K562 (cell line): ENCODE data around the gene IFIT5. TPM values are rescaled to one million over a fixed set of nuclear protein-coding genes. Genes with fewer than 3 reads are reported as not detected.

Experiments
- ATAC-seq: fragments of 200-7000 bp; cut with Tn5 transposase; 3 replicates; pipeline ENCODE4 v1.9.1; 2020; ENCODE audit warnings: moderate library complexity
- BruUV-seq: library from RNA; stranded (reverse); fragments of 400-500 nt; replicated peaks from 2 replicates; lab custom pipeline; 2021; lab: Mats Ljungman, UMichigan
- CTCF ChIA-PET: fragments of 300-600 bp; formaldehyde crosslinking; extraction: SDS; loops from one replicate; lab custom pipeline; 2021; ENCODE audit warnings: low intra/inter-chr PET ratio; lab: Yijun Ruan, JAX
- POLR2A ChIA-PET: fragments of 300-600, 350-650 bp; sonication (Branson Sonifier 250); formaldehyde crosslinking; extraction: SDS; loops from one replicate; lab custom pipeline; 2021; ENCODE audit warnings: antibody characterized with exemption, inconsistent platforms; lab: Yijun Ruan, JAX
- DNase-seq, 4 experiments: peaks; one replicate each; pipeline versions ENCODE4 v3.0.0 to v3.0.0-alpha.2; 2011 to 2018; ENCODE audit warnings: low spot score in 3 of 4, mixed read lengths in 3 of 4; ENCODE audit errors: extremely low read depth in 1 of 4
- FAIRE-seq: peaks from 2 replicates; lab custom pipeline; 2011; peaks lifted over from hg19 to GRCh38; lab: Jason Lieb, UNC
- H2AFZ ChIP-seq: 2 replicates; pipeline ENCODE4 v1.6.0; 2011; ENCODE audit warnings: low read depth, low read length, control low read depth, inconsistent platforms
- H3K27ac ChIP-seq: fragments of 200-600 bp; 3 replicates; pipeline ENCODE4 v1.8.0; 2011; ENCODE audit warnings: low read depth, mild to moderate bottlenecking, control low read depth, inconsistent platforms, low read length, moderate library complexity, mixed read lengths; ENCODE audit errors: extremely low read depth
- H3K27me3 ChIP-seq, 2 experiments: fragments of 300-600 bp in 1 of 2; 2 replicates in 1 of 2; 3 replicates in 1 of 2; pipeline versions ENCODE4 v1.6.0 to v1.8.0; 2011; ENCODE audit warnings: inconsistent platforms in 2 of 2, low read length in 2 of 2, mild to moderate bottlenecking in 1 of 2, mixed read lengths in 1 of 2, moderate library complexity in 1 of 2; ENCODE audit not compliant: control insufficient read depth in 2 of 2, insufficient read depth in 2 of 2
- H3K36me3 ChIP-seq: fragments of 300-600 bp; 3 replicates; pipeline ENCODE4 v1.8.0; 2011; ENCODE audit warnings: mild to moderate bottlenecking, low read length, inconsistent platforms; ENCODE audit not compliant: control insufficient read depth, insufficient read depth
- H3K4me1 ChIP-seq, 2 experiments: fragments of 200-600 bp in 1 of 2; replicated peaks in 1 of 2; 2 replicates in 1 of 2; 3 replicates in 1 of 2; pipeline versions ENCODE4 v1.5.1 to v1.8.0; 2011; ENCODE audit warnings: inconsistent platforms in 2 of 2, low read length in 2 of 2, mild to moderate bottlenecking in 1 of 2, mixed read lengths in 1 of 2, moderate library complexity in 1 of 2; ENCODE audit not compliant: control insufficient read depth in 2 of 2, insufficient read depth in 2 of 2
- H3K4me2 ChIP-seq: 2 replicates; pipeline ENCODE4 v1.6.1; 2011; ENCODE audit warnings: low read length, control low read depth, inconsistent platforms, mixed read lengths; ENCODE audit not compliant: insufficient read depth
- H3K4me3 ChIP-seq: fragments of 200-600 bp; sonication (generic), shearing (Covaris generic); 2 replicates; pipeline ENCODE4 v1.5.1; 2016; ENCODE audit warnings: control low read depth, inconsistent platforms
- H3K79me2 ChIP-seq: fragments of 200-600 bp; 3 replicates; pipeline ENCODE4 v1.8.0; 2011; ENCODE audit warnings: low read length, inconsistent platforms; ENCODE audit not compliant: control insufficient read depth, insufficient read depth
- H3K9ac ChIP-seq, 2 experiments: 2 replicates each; pipeline versions ENCODE4 v1.6.0 to v1.6.1; 2011; ENCODE audit warnings: low read depth in 2 of 2, low read length in 2 of 2, control low read depth in 1 of 2, inconsistent platforms in 1 of 2, mild to moderate bottlenecking in 1 of 2, mixed read lengths in 1 of 2; ENCODE audit not compliant: insufficient read depth in 1 of 2
- H3K9me1 ChIP-seq: one replicate; pipeline ENCODE4 v1.6.0; 2011; ENCODE audit warnings: inconsistent platforms, mild to moderate bottlenecking, low read length, moderate library complexity; ENCODE audit not compliant: control insufficient read depth, insufficient read depth
- H3K9me3 ChIP-seq: replicated peaks from 2 replicates; pipeline ENCODE4 v1.5.1; 2011; ENCODE audit warnings: low read depth, low read length, inconsistent platforms; ENCODE audit not compliant: control insufficient read depth, insufficient read depth
- H4K20me1 ChIP-seq: replicated peaks from 2 replicates; pipeline ENCODE4 v1.6.1; 2011; ENCODE audit warnings: low read length, inconsistent platforms, mixed read lengths; ENCODE audit not compliant: control insufficient read depth, insufficient read depth
- BRD9 ChIP-seq: fragments of 450-650 bp; IDR thresholded peaks from 2 replicates; pipeline ENCODE4 v1.6.1; 2018; ENCODE audit warnings: low read depth; ENCODE audit not compliant: partially characterized antibody
- CBFA2T3 ChIP-seq: fragments of 450-650 bp; IDR thresholded peaks from 2 replicates; pipeline ENCODE4 v1.6.1; 2017
- KDM1A ChIP-seq, 2 experiments: fragments of 450-650 bp; IDR thresholded peaks; 2 replicates each; pipeline ENCODE4 v1.6.1; 2016; ENCODE audit warnings: mild to moderate bottlenecking in 2 of 2
- LCOR ChIP-seq: sonication (generic); formaldehyde crosslinking; IDR thresholded peaks from 2 replicates; pipeline ENCODE4 v1.8.0; 2022; ENCODE audit warnings: mild to moderate bottlenecking, missing genetic modification reagents
- NR0B1 ChIP-seq: fragments of 450-650 bp; IDR thresholded peaks from one replicate; pipeline ENCODE4 v1.6.1; 2018; ENCODE audit warnings: mild to moderate bottlenecking, moderate library complexity; ENCODE audit not compliant: partially characterized antibody
- POLR2H ChIP-seq: IDR thresholded peaks from 2 replicates; pipeline ENCODE4 v1.6.1; 2016; ENCODE audit warnings: missing genetic modification characterization, low read depth, mild to moderate bottlenecking, control low read depth, missing compliant biosample characterization, moderate library complexity
- SNAPC5 ChIP-seq: fragments of 250-450 bp; sonication (Bioruptor Pico); IDR thresholded peaks from 2 replicates; pipeline ENCODE4 v1.8.0; 2021; ENCODE audit warnings: moderate library complexity, mild to moderate bottlenecking, inconsistent platforms
- UBTF ChIP-seq, 2 experiments: IDR thresholded peaks; 2 replicates each; pipeline ENCODE4 v1.6.1; 2012; ENCODE audit warnings: improper control_type of control experiment in 2 of 2, low read depth in 2 of 2, low read length in 2 of 2, borderline replicate concordance in 1 of 2
- ZFP30 ChIP-seq: fragments of 250-450 bp; sonication (Bioruptor Pico); IDR thresholded peaks from 2 replicates; pipeline ENCODE4 v1.8.0; 2022; ENCODE audit warnings: moderate library complexity, mild to moderate bottlenecking, inconsistent platforms, borderline replicate concordance
- ZNF408 ChIP-seq: fragments of 250-450 bp; sonication (Bioruptor Pico); IDR thresholded peaks from 2 replicates; pipeline ENCODE4 v1.4.0; 2020; ENCODE audit warnings: low read depth, mild to moderate bottlenecking, moderate library complexity
- ZNF696 ChIP-seq: fragments of 250-450 bp; sonication (Bioruptor Pico); conservative IDR thresholded peaks from 2 replicates; pipeline ENCODE4 v1.4.0; 2020; ENCODE audit warnings: mild to moderate bottlenecking, moderate library complexity
- ZSCAN32 ChIP-seq: fragments of 450-650 bp; formaldehyde crosslinking; IDR thresholded peaks from 2 replicates; pipeline ENCODE4 v1.4.0; 2020; ENCODE audit warnings: mild to moderate bottlenecking, moderate library complexity
- WGBS: fragments of 100-300 bp; shearing (Covaris generic); methylation state at CpG from one replicate; pipeline ENCODE4 v1.1.6; 2016; ENCODE audit warnings: low coverage, mixed read lengths; ENCODE audit not compliant: insufficient coverage; ENCODE audit errors: missing lambda C conversion rate; 5-methylcytosine and 5-hydroxymethylcytosine counted together
- in situ Hi-C: fragments of 300-500 bp; cut with MboI; formaldehyde crosslinking; loops from 4 replicates; pipeline ENCODE4 v1.15.0; 2018; ENCODE audit warnings: inconsistent platforms, mixed read lengths
- intact Hi-C: fragments of 100-400 bp; cut with micrococcal nuclease; formaldehyde crosslinking; loops from 2 replicates; pipeline ENCODE4 v1.14.2; 2022
- polyA plus RNA-seq, 8 experiments: library from polyadenylated mRNA; depleted of rRNA in 4 of 8; stranded (reverse) in 5 of 8; unstranded in 3 of 8; fragments of >200 nt; fragmentation: Nextera tagmentation in 2 of 8; fragmentation: Illumina TruSeq in 1 of 8; extraction: Ambion mirVana in 2 of 8; extraction: Trizol in 1 of 8; gene quantifications; 2 replicates each; pipeline versions ENCODE4 v1.2.1 to v1.2.3, GENCODE V29; 2011 to 2014; ENCODE audit warnings: inconsistent platforms in 1 of 8, missing spikeins in 1 of 8
- total RNA-seq, 7 experiments: library from RNA; depleted of rRNA in 6 of 7; stranded (reverse); fragments of >200 nt in 6 of 7; fragmentation: Illumina TruSeq in 2 of 7; extraction: Trizol in 2 of 7; gene quantifications; 2 replicates each; pipeline versions ENCODE4 v1.2.1 to v1.2.3, GENCODE V29; 2011 to 2021; ENCODE audit warnings: low replicate concordance in 1 of 7

IFIT5 gene
- total and polyA plus RNA-seq, 9 of the 15 experiments (the other 6 are each of a cell fraction or from before 2014, with no cell fraction given), result 0.04 to 0.11 (median 0.06) TPM; not detected in 5

DNA sequence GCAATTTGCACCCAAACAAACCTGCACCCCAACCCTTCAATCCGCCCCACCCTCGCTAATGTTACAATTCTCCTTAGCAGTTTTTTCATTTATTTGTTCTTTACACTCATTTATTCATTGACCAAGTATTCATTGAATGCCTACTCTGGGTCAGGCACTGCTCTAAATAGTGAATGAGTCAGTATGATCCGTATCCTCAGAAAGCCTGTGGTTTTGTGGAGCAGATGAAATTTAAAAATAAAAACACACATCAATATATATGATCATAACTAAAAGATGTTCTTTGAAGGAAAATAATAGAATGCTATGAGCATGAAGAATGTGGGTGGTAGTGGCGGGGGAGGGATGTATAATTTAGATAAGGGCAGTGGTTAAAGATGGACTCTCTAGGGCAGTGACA lies 13.3 kb downstream of the IFIT5 start:
- H3K9me1 ChIP-seq, result no peaks in the 10 kb centered on the region
- BruUV-seq, result no TSS peak
- WGBS, result 2% methylated on average over 4 of the region's 4 CpGs

GRCh38 chr10:89428877-89429276 lies 14.5 kb downstream of the IFIT5 start:
- H3K27ac ChIP-seq, result no peak overlapping the region
- BruUV-seq, result no TSS peak
- CTCF ChIA-PET, result no interaction called here
- TF ChIP-seq BRD9 (no peak), ZNF408 (CRISPR knock-in tag) (no peak), KDM1A (IDR thresholded peaks at IDR 0.05) (no peak), UBTF (IDR thresholded peaks at IDR 0.05; ENCODE audit: borderline replicate concordance in 1 of 2, low read depth in 2 of 2, low read length in 2 of 2) (no peak), ZFP30 (CRISPR knock-in tag) (no peak), LCOR (no peak), NR0B1 (no peak), ZNF696 (CRISPR knock-in tag) (no peak), SNAPC5 (CRISPR knock-in tag) (no peak), POLR2H (no peak), ZSCAN32 (CRISPR knock-in tag) (no peak)

More for the DNA sequence above, 13.3 kb downstream of the IFIT5 start:
- Histone ChIP-seq H3K79me2 (no peaks in the 10 kb centered on the region), H2AFZ (no peak overlapping the region), H3K4me3 (no peak overlapping the region), H3K4me2 (no peak overlapping the region), H3K27me3 (peaks cover 0 to 3% of the 10 kb centered on the region in 2 experiments; a peak in 2 of 5 replicates), H3K27ac (no peak overlapping the region), H3K9me3 (no peaks in the 10 kb centered on the region), H3K4me1 (no peaks in the 10 kb centered on the region), H4K20me1 (no peaks in the 10 kb centered on the region), H3K36me3 (no peaks in the 10 kb centered on the region), H3K9ac (no peak overlapping the region)
- intact Hi-C loops (loop anchor here (2.0 to 5.0 kb wide), 2 partner anchors 137 to 1435 kb away; no protein-coding TSS in a partner anchor), in situ Hi-C loops (loop anchor here (25.0 kb wide), 1 partner anchor 1435 kb away; the partner anchor contains the start of genes HTR7 and RPP30)
- ChIA-PET POLR2A (no interaction called here), CTCF (no interaction called here)
- no peak for TF ChIP-seq CBFA2T3
- no peak for FAIRE-seq
- DNase-seq, result no peak
- no peak for ATAC-seq

More at GRCh38 chr10:89428877-89429276, 14.5 kb downstream of the IFIT5 start:
- no peaks in the 10 kb centered on the region for H4K20me1 ChIP-seq
- no peaks in the 10 kb centered on the region for H3K9me3 ChIP-seq
- no peak for DNase-seq
- WGBS, result 0% methylated on average over 1 of the region's 1 CpG
- no peak overlapping the region for H3K9ac ChIP-seq
- no peak overlapping the region for H3K4me2 ChIP-seq
- H3K4me1 ChIP-seq, result no peaks in the 10 kb centered on the region
- no peak for ATAC-seq
- no peak overlapping the region for H2AFZ ChIP-seq
- H3K36me3 ChIP-seq, result no peaks in the 10 kb centered on the region
- no peaks in the 10 kb centered on the region for H3K79me2 ChIP-seq
- H3K9me1 ChIP-seq, result no peaks in the 10 kb centered on the region
- in situ Hi-C loops (loop anchor here (25.0 kb wide), 1 partner anchor 1433 kb away; the partner anchor contains the start of genes HTR7 and RPP30), intact Hi-C loops (loop anchor here (5.0 kb wide), 1 partner anchor 1433 kb away; no protein-coding TSS in a partner anchor)
- peaks cover 0 to 1% of the 10 kb centered on the region in 2 experiments; a peak in 2 of 5 replicates for H3K27me3 ChIP-seq
- no peak overlapping the region for H3K4me3 ChIP-seq
- FAIRE-seq, result no peak
- POLR2A ChIA-PET, result interaction anchor here (0.6 kb wide), 1 partner anchor 179 kb away, joined by 3 read pairs; no protein-coding TSS in a partner anchor
